Stimulated activated CD8-positive, alpha-beta memory T cell treated with anti-CD3 and anti-CD28 coated beads, Interleukin-7, amount 100 ng/mL, for 48 hours (primary cell): Measurements from ENCODE around the gene PDE4B.

ENCODE experiments used
- DNase-seq, 2 donors: peaks; one replicate each; pipeline ENCODE4 v3.0.0-alpha.2; 2020; ENCODE audit warnings: low read depth in 1 of 2; ENCODE audit errors: extremely low read depth in 1 of 2

Gene PDE4B

DNA sequence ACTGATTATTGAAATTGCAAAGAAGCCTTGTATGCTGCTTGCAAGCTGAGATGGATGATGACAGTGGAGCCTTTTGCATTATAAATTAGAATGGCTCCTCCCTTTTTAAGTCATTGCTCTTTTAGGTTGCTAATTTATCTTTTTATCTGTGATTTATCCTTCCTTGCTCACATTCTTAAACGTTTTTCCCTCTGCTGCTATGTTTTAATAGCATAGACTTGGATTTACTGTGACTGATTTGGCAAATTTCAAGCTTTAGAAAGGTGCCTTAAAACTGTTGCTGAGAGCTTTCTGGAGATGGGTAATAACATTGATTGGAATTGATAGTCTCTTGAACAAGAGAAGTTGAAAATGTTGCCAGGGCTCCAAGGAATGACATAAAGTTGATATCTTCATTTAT is 427.8 kb downstream of the PDE4B start:
- DNase-seq, result no peak

DNA sequence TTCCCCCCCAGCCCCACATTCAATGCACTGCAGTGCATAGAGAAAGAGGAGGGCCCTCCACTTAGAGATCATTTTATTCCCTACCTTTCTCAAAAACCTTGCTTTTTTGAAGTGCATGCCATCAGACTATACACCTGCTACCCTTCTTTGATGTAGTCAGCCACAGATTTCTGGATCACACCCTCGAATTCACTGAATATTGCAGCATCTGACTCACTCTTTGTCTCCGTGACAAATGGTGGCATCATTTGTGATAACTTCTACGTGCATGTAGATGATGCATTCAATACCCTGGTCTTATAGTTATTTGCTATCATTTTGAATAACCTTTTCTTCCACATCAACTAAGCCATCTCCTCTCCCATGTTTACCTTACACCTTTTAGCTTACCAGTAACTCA is 431.0 kb downstream of the PDE4B start:
- DNase-seq, result no peak

DNA sequence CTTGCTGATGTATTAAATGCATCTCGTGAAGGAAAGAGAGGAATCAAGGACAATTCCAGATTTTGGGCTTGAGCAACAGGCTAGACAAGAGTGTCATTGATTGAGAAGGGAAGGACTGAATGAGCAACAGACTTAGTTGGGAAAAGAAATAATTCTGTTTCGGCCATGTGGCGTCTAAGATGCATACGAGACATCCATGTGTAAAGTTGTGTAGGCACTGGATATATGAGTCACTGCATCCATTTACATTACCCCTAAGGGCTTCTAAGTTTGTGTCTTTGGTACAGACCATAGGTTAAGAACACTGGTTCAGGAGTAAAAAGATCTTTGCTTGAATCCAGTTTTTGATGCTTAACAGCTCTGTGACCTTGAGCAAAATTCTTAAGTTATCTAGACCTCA is 434.3 kb downstream of the PDE4B start:
- no peak for DNase-seq

DNA sequence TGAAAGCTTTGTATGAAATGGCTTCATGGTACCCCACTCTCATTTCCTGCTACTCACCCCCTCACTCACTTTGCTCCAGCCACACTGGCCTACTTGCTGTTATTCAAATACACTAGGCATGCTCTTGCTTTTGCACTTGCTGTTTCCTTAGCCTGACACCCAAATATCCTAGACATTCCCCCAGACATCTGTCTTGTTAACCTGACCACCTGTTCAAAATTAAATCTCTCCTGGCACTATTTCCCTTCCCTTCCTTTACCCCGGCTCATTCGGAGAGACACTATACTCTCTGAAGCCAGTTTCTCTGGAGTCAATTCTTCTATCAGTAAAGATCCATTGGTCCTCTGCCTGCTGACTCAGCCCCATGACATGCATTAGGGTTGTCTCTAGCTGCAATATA is 435.3 kb downstream of the PDE4B start:
- no peak for DNase-seq

DNA sequence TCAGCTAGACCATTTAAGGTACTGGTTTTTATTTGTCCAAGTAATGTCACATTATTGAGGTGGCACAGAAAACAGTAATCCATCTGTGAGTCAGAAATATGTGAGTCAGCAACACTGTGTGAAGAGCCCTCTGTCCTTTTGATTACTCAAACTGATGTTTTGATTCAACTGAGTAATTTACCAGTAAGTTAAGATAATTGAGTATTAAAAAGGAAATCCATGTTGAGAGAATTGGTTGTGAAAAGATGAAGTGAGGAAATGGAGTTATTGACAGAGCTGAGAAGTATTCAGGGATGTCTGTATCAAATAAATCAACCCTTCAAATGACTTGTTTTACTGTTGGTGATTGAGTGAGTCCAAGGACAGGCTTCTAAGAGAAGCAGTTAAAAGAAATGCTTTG is 438.5 kb downstream of the PDE4B start:
- no peak for DNase-seq

DNA sequence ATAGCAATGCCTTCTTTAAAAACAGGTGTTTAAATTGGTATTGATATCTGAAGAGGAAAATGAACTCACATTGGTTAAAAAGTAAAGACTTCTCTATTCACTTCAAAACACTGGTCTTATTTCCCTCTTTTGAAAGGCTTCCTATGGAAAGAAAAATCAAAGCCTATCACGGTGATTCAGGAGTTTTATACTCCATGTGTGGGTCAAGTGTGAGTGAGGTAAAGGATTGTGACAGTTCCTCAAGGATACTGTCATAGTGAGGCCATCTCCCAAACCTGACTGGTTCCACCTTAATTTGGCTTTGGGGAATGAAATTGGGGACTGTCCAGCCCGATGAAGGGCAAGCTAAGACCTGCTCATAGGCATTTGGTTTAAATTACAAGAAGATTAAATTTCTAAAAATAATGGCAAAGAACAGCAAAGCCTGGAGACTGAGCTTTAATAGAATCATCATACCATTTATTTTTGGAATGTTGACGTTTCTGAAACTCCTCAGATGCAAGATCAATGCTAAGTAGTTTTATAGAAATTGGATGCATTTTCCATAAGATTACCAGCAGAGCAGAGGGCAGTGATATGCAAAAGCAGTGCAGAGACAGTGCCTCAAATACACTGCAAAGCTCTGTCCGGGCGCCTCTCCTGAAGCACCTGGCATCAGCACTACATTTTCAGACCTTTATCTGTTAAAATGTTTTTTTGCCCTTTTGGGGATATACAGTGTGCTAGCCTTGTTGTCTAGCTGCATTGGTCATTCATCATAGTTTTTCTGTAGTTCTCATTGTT is 439.2 kb downstream of the PDE4B start:
- DNase-seq, result no peak

DNA sequence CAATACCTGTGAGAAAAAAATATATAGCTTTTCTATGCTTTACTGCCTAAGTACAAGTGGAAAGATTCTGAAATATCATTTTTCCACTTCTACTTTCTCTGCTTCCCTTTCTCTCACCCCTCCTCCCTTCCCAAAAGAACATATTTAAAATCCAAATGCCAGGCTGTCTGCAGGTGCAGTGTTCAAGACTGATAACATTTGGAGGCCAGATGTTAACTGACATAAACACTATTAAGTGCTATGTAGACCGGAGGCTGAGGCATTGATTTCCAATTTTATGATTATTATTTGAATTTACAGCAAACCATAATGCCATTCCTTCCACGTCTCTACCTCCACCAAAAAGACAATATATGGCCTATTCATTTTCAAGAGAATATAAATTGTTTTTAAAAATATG is 444.3 kb downstream of the PDE4B start:
- no peak for DNase-seq

DNA sequence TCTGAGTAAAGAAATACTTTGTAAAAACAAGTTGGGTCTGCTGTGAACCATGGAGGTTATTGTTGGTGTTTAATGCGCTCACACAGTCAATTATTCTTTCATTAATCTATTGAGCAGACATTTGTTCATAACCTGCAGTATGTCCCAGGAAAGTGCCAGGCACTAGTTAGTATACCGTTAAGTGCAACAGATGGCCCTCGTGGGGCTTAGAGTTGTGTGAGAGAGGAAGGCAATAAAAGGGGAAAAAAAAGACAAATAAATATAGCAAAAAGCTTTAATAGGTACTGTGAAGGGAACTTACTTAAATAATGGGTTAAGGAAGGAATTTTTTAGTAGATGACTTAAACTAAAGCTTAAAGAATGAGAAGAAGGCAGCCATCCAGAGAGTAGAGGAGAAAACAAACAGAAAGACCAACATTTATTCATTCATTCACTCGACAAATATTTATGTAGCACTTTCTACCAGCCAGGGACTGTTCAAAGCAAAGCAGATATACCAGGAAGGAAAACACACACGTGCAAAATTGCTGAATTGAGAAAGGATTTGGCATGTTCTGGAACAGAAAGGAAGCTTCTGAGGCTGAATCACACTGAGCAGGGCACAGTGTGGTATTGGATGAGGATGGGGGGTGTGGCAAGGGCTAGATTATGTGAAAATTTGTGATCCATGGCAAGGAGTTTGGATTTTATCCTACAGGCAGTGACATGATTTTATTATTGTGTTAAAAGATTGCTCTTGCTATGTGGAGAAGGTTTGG is 445.2 kb downstream of the PDE4B start:
- DNase-seq, result no peak

DNA sequence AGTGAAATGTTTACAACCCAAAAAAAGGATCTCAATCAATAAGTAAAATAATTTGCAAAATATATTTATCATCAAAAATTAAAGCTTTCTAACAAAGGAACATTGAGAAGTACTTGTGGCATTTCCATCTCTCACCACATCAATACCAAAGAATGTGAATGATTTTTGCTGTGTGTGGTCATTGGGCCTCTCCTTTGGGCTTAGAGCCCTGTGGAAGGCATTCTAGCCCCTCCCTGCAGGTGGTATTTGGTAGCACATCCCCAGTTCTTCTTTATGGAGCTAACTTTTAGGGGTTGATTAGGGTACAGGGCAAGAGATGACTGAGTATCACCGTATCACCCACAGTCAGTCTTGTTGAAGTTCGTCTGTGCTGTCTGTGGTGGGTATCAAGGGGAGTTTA is 447.1 kb downstream of the PDE4B start:
- DNase-seq, result no peak

DNA sequence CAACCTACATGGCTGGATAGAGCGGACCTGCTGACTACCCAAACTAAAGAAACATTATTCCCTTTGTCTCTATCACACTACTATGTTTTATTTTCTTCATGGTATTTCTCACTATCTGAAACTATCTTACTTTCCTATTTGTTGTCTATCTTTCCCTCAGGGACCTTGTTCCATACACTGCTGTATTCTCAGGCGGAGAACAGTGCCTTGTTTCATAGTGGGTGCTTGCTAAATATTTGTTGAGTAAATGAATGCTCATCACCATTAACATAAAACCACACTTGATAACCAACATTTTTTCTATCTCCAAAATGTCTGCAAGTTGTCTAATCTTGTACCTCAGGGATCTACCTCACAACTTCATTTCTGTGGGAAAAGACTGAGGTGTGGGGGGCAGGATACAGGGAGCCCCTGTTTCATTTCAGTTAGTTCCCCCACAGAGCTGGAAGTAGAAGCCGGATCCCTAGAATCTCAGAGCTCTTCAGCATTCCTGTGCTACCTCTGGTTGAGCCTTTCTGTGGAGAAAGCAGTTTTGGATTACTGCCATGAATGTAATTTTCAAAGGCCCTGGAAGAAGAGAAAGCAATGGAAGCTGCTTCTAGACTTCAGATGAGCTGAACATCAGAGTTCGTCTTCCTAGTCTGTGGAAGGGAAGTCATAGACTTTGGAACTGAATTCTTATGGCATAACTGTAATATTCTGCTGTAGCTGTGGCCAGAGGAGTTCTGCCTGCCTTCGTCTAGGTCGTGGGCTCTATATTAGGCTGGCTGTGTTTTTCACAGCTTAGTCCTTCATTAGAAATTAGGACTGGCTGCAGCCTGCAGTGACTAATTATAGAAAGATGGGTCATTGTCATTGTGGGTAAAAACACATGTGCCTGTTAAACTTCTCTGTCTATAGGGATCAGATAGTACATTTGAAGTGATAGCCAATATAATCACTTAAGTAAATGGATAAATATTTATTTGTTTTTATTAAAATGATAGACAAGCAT is 448.1 kb downstream of the PDE4B start:
- no peak for DNase-seq

DNA sequence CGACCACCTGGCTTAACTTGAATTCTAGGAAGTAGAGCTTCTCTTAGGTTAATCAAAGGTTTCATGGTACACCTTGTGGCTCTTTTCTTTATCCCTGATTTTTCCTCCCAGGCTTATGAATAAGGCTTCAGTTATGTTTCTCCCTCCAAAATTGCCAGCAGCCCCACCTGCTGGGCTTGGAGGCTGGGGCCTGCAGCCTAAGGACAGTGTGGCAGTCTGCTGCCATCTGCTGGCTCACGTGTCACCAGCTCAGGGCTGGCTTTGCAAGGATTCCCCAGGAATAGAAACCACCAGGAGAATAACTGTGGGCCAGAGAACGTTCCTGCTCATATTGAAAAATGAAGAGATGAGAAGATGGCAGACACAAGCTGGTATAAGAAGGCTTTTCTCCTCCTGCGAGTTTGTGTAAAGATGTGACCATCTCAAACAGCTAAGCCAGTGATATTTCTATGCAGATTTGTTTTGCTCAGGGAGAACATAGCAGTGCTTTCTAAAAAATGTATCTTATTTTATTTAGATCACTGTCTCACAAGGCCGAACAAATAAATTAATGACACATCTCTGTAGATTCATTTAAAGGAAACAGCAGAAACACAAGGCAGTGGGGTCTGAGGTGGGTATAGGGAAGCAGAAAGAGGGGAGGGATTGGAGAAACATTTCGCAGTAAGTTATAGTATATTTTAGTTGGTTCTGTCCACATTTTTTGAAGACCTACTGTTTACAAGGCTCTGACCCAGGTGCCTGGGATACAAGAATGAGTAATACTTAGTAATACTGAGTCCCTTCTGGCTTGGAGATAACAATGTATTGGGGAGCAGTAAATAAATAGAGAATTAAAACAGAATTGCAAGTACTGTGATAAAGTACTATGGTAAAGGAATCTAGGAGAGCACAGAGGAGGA is 450.2 kb downstream of the PDE4B start:
- DNase-seq, result peak; percentile 43 to 64

DNA sequence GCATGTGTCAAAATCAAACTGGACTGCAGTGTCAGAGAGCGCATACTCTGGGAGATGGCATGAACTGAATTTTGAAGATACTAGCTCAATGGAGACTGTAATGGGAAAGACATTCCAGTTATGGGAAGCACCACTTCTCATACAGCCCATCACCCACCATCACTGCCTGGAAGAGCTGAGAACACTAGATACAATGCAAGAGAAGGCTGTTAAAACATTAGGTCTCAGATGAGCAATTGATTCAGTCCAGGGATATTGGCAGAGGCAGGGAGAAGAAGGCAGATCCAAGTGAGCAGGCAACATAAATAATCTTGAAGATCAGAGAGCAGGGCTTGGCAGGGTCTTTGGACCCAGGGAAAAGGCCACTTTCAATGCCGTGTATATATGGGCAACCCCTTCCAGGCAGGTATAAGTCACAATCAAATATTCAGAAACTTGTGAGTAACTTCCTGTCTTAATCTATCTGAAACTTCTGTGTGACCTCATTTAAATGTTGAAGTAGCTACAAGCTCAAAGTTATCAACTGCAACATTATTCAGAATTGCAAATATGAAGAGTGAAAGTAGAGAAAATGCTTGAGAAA is 450.9 kb downstream of the PDE4B start:
- no peak for DNase-seq

DNA sequence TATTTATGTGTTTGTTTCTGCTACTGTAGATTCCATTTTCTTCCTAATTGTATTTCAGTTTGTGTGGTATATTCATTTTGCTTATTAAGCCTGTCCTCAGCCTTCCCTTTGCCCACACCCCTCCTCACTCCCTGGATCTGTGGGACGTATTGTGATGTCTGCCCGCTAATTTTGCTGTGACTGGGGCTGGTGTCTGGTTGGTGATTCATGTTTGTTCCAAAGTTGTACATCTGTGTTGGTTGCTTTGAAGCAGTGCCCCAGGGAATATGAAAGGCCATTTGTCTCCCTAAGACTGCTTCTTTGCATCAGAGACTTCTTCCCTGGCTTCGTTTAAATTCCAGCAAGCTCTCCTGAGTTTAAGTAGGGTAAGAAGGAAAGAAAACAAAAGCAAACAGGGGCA is 451.7 kb downstream of the PDE4B start:
- DNase-seq, result no peak

DNA sequence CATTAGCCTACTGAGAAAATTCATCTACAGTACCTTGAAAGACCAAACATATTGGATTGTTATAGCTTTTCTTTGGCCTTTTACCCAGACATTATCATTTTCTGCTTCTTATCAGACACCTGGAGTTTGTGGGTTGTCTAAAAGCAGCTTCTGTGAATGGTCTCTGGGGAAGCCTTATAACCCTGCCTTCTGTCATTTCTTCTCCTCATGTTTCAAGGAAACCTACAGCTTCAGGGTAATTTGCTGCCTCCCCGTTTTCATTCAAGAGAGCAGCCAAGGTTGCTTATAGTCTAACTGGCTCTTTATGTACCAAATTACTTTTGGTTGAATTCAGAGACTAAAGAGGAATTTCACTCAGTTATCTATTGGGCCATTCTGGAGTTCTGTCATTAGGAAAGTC is 453.0 kb downstream of the PDE4B start:
- DNase-seq, result no peak

DNA sequence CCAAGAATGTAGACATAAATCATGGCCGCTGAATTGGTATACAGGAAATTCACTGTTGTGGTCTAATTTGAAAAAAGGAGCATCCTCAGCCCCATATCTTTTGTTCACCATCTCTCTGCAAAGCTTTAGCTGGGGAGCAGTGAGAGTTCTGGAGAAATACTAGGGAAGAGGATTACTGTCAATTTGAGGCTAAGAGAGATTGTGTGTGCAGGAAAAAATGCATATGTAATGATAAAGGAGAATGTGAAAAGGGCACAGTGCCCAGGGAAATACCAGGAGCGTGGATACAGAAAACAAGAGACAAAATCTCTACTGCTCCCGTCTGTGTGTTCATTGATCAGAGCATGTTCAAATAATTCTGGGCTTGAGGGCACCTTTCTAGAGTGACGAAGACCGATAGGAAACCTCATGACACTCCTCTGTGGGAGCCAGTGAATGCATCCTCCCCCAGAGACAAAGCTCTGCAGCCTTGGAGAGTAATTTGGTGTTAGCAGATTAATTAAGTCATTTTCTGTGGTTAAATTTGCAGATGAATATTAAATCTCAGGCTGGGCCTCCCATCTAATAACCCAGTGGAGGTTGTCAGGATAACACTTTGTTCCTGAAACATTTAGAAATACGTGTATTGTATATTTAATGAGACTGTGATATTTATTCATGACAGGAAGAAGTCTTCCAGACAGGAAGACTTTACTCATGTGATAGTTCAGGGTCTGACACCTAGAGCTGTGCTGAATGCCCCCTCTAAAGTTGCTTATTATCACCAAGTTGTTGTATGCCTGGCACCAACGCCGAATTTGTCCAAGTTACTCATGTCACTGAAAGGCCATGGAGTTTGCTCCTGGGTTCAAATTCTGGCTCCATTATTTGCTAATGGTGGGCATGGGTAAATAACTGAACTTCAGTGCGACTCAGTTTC is 453.9 kb downstream of the PDE4B start:
- DNase-seq, result no peak

DNA sequence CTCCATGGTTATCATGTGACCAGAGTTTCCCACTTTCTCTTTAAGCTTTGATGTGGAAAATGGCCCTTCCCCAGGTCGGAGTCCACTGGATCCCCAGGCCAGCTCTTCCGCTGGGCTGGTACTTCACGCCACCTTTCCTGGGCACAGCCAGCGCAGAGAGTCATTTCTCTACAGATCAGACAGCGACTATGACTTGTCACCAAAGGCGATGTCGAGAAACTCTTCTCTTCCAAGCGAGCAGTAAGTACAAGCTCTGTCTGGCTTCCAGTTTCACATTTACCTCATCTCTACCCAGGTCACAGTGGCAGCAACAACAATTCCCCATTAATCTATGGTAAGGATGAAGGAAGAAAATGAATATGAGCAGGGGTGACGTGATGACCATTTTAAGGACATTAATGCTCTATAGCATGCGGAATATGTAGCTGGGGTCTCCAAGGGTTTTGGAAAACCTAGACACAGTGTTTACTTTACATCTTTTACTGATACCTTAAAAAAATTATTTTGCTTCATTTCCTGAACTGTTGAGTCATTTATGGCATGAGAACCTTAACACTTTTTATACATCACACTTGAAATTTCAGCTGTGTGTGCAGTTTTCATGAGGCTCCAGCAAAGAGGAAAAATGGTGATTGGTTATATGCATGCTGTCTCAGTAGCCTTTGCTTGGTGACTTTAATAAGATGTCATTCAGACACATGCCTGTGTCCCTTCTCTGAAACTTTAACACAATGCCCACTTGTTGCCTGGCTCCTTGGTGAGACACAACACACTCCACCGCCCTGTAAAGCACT is 454.9 kb downstream of the PDE4B start:
- no peak for DNase-seq

DNA sequence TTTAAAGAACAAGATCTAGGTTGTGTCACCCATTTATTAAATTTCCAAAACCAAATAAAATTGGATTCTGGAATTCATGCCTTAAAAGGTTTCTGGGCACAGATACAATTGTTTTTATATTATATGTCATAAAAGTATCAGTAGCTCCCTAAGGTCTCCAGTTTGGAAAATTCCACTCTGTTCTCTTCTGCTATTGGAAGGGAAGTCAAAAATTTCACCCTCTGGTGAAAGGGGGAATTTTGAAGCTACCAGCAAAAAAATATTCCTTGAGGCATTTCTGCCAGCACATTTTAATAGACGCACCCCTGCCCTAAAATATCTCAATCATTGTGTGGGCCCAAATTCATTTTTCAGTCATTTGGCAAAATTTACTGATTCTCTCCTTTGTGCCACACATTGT is 455.6 kb downstream of the PDE4B start:
- no peak for DNase-seq

DNA sequence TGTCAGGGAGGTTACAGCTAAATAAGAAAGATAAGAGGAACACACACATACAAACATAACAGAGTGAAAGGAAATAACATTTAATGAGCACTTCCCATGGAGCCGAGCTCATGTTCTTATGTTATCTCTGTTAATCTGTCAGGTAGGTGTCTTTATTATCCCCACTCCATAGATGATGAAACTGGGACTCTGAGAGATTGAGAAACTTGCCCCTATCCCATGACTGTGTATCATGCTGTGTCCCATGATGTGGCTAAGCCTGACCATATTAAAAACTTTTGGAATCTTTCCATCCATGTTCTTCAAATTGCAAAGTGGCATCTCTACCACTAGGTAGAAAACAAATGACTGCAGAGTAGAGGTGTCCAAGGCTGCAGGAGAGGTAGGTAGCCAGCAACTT is 456.1 kb downstream of the PDE4B start:
- no peak for DNase-seq
